K562 (cell line): ENCODE measurements around the gene DCLK2. TPM values are rescaled to one million over a fixed set of nuclear protein-coding genes. Genes with fewer than 3 reads are reported as not detected.

Source experiments
- ATAC-seq: fragments of 200-7000 bp; cut with Tn5 transposase; 3 replicates; pipeline ENCODE4 v1.9.1; 2020; ENCODE audit warnings: moderate library complexity
- BruUV-seq: library from RNA; stranded (reverse); fragments of 400-500 nt; replicated peaks from 2 replicates; lab custom pipeline; 2021; lab: Mats Ljungman, UMichigan
- CTCF ChIA-PET: fragments of 300-600 bp; formaldehyde crosslinking; extraction: SDS; loops from one replicate; lab custom pipeline; 2021; ENCODE audit warnings: low intra/inter-chr PET ratio; lab: Yijun Ruan, JAX
- POLR2A ChIA-PET: fragments of 300-600, 350-650 bp; sonication (Branson Sonifier 250); formaldehyde crosslinking; extraction: SDS; loops from one replicate; lab custom pipeline; 2021; ENCODE audit warnings: antibody characterized with exemption, inconsistent platforms; lab: Yijun Ruan, JAX
- DNase-seq, 4 experiments: peaks; one replicate each; pipeline versions ENCODE4 v3.0.0 to v3.0.0-alpha.2; 2011 to 2018; ENCODE audit warnings: low spot score in 3 of 4, mixed read lengths in 3 of 4; ENCODE audit errors: extremely low read depth in 1 of 4
- FAIRE-seq: peaks from 2 replicates; lab custom pipeline; 2011; peaks lifted over from hg19 to GRCh38; lab: Jason Lieb, UNC
- H2AFZ ChIP-seq: 2 replicates; pipeline ENCODE4 v1.6.0; 2011; ENCODE audit warnings: low read depth, low read length, control low read depth, inconsistent platforms
- H3K27ac ChIP-seq: fragments of 200-600 bp; 3 replicates; pipeline ENCODE4 v1.8.0; 2011; ENCODE audit warnings: low read depth, mild to moderate bottlenecking, control low read depth, inconsistent platforms, low read length, moderate library complexity, mixed read lengths; ENCODE audit errors: extremely low read depth
- H3K27me3 ChIP-seq, 2 experiments: fragments of 300-600 bp in 1 of 2; 2 replicates in 1 of 2; 3 replicates in 1 of 2; pipeline versions ENCODE4 v1.6.0 to v1.8.0; 2011; ENCODE audit warnings: inconsistent platforms in 2 of 2, low read length in 2 of 2, mild to moderate bottlenecking in 1 of 2, mixed read lengths in 1 of 2, moderate library complexity in 1 of 2; ENCODE audit not compliant: control insufficient read depth in 2 of 2, insufficient read depth in 2 of 2
- H3K36me3 ChIP-seq: fragments of 300-600 bp; 3 replicates; pipeline ENCODE4 v1.8.0; 2011; ENCODE audit warnings: mild to moderate bottlenecking, low read length, inconsistent platforms; ENCODE audit not compliant: control insufficient read depth, insufficient read depth
- H3K4me1 ChIP-seq, 2 experiments: fragments of 200-600 bp in 1 of 2; replicated peaks in 1 of 2; 2 replicates in 1 of 2; 3 replicates in 1 of 2; pipeline versions ENCODE4 v1.5.1 to v1.8.0; 2011; ENCODE audit warnings: inconsistent platforms in 2 of 2, low read length in 2 of 2, mild to moderate bottlenecking in 1 of 2, mixed read lengths in 1 of 2, moderate library complexity in 1 of 2; ENCODE audit not compliant: control insufficient read depth in 2 of 2, insufficient read depth in 2 of 2
- H3K4me2 ChIP-seq: 2 replicates; pipeline ENCODE4 v1.6.1; 2011; ENCODE audit warnings: low read length, control low read depth, inconsistent platforms, mixed read lengths; ENCODE audit not compliant: insufficient read depth
- H3K4me3 ChIP-seq: fragments of 200-600 bp; sonication (generic), shearing (Covaris generic); 2 replicates; pipeline ENCODE4 v1.5.1; 2016; ENCODE audit warnings: control low read depth, inconsistent platforms
- H3K79me2 ChIP-seq: fragments of 200-600 bp; 3 replicates; pipeline ENCODE4 v1.8.0; 2011; ENCODE audit warnings: low read length, inconsistent platforms; ENCODE audit not compliant: control insufficient read depth, insufficient read depth
- H3K9ac ChIP-seq, 2 experiments: 2 replicates each; pipeline versions ENCODE4 v1.6.0 to v1.6.1; 2011; ENCODE audit warnings: low read depth in 2 of 2, low read length in 2 of 2, control low read depth in 1 of 2, inconsistent platforms in 1 of 2, mild to moderate bottlenecking in 1 of 2, mixed read lengths in 1 of 2; ENCODE audit not compliant: insufficient read depth in 1 of 2
- H3K9me1 ChIP-seq: one replicate; pipeline ENCODE4 v1.6.0; 2011; ENCODE audit warnings: inconsistent platforms, mild to moderate bottlenecking, low read length, moderate library complexity; ENCODE audit not compliant: control insufficient read depth, insufficient read depth
- H3K9me3 ChIP-seq: replicated peaks from 2 replicates; pipeline ENCODE4 v1.5.1; 2011; ENCODE audit warnings: low read depth, low read length, inconsistent platforms; ENCODE audit not compliant: control insufficient read depth, insufficient read depth
- H4K20me1 ChIP-seq: replicated peaks from 2 replicates; pipeline ENCODE4 v1.6.1; 2011; ENCODE audit warnings: low read length, inconsistent platforms, mixed read lengths; ENCODE audit not compliant: control insufficient read depth, insufficient read depth
- ERF ChIP-seq: fragments of 450-650 bp; formaldehyde crosslinking; IDR thresholded peaks from 2 replicates; pipeline ENCODE4 v1.4.0; 2020; ENCODE audit warnings: mild to moderate bottlenecking, mixed read lengths
- GTF2F1 ChIP-seq: IDR thresholded peaks from 2 replicates; pipeline ENCODE4 v1.6.1; 2011; ENCODE audit warnings: low read depth, low read length, improper control_type of control experiment
- NBN ChIP-seq: fragments of 450-650 bp; IDR thresholded peaks from 2 replicates; pipeline ENCODE4 v1.6.1; 2016; ENCODE audit warnings: low read depth, mild to moderate bottlenecking
- PCBP2 ChIP-seq: fragments of 200-400 bp; formaldehyde crosslinking; IDR thresholded peaks from 2 replicates; pipeline ENCODE4 v1.6.1; 2018; ENCODE audit warnings: low read length, low read depth, mild to moderate bottlenecking, moderate library complexity; ENCODE audit not compliant: poor library complexity, severe bottlenecking
- SLC30A9 ChIP-seq: fragments of 250-450 bp; sonication (Bioruptor Pico); IDR thresholded peaks from 2 replicates; pipeline ENCODE4 v1.8.0; 2022; ENCODE audit warnings: mild to moderate bottlenecking, moderate library complexity
- SRSF9 ChIP-seq: fragments of 200-400 bp; formaldehyde crosslinking; IDR thresholded peaks from 2 replicates; pipeline ENCODE4 v1.6.1; 2017; ENCODE audit warnings: low read depth, low read length, borderline replicate concordance
- TAF15 ChIP-seq: fragments of 200-400 bp; formaldehyde crosslinking; IDR thresholded peaks from 2 replicates; pipeline ENCODE4 v1.6.1; 2017; ENCODE audit warnings: mild to moderate bottlenecking, low read depth, low read length, moderate library complexity
- TCF7L2 ChIP-seq: fragments of 150-350 bp; IDR thresholded peaks from 2 replicates; pipeline ENCODE4 v1.6.1; 2016; ENCODE audit warnings: low read depth, mild to moderate bottlenecking, low read length, moderate library complexity
- TFAM ChIP-seq: fragments of 250-450 bp; sonication (Bioruptor Pico); conservative IDR thresholded peaks from 2 replicates; pipeline ENCODE4 v1.5.0; 2021; ENCODE audit warnings: mild to moderate bottlenecking, moderate library complexity
- ZSCAN29 ChIP-seq: fragments of 450-650 bp; IDR thresholded peaks from 2 replicates; pipeline ENCODE4 v1.6.1; 2017
- whole genome bisulfite sequencing: fragments of 100-300 bp; shearing (Covaris generic); methylation state at CpG from one replicate; pipeline ENCODE4 v1.1.6; 2016; ENCODE audit warnings: low coverage, mixed read lengths; ENCODE audit not compliant: insufficient coverage; ENCODE audit errors: missing lambda C conversion rate; 5-methylcytosine and 5-hydroxymethylcytosine counted together
- in situ Hi-C: fragments of 300-500 bp; cut with MboI; formaldehyde crosslinking; loops from 4 replicates; pipeline ENCODE4 v1.15.0; 2018; ENCODE audit warnings: inconsistent platforms, mixed read lengths
- intact Hi-C: fragments of 100-400 bp; cut with micrococcal nuclease; formaldehyde crosslinking; loops from 2 replicates; pipeline ENCODE4 v1.14.2; 2022
- polyA plus RNA-seq, 8 experiments: library from polyadenylated mRNA; depleted of rRNA in 4 of 8; stranded (reverse) in 5 of 8; unstranded in 3 of 8; fragments of >200 nt; fragmentation: Nextera tagmentation in 2 of 8; fragmentation: Illumina TruSeq in 1 of 8; extraction: Ambion mirVana in 2 of 8; extraction: Trizol in 1 of 8; gene quantifications; 2 replicates each; pipeline versions ENCODE4 v1.2.1 to v1.2.3, GENCODE V29; 2011 to 2014; ENCODE audit warnings: inconsistent platforms in 1 of 8, missing spikeins in 1 of 8
- total RNA-seq, 7 experiments: library from RNA; depleted of rRNA in 6 of 7; stranded (reverse); fragments of >200 nt in 6 of 7; fragmentation: Illumina TruSeq in 2 of 7; extraction: Trizol in 2 of 7; gene quantifications; 2 replicates each; pipeline versions ENCODE4 v1.2.1 to v1.2.3, GENCODE V29; 2011 to 2021; ENCODE audit warnings: low replicate concordance in 1 of 7
- TF ChIP-seq, protein P1 (sequence below), 2 experiments: fragments of 200-800 bp in 1 of 2; sonication (Bioruptor generic) in 1 of 2; sonication (generic) in 1 of 2; formaldehyde crosslinking in 1 of 2; IDR thresholded peaks in 1 of 2; conservative IDR thresholded peaks in 1 of 2; 2 replicates each; pipeline versions ENCODE4 v1.5.0 to v1.6.1; 2016 to 2020; ENCODE audit warnings: missing compliant biosample characterization in 1 of 2, missing genetic modification characterization in 1 of 2, missing genetic modification reagents in 1 of 2
- TF ChIP-seq, protein P2 (sequence below): IDR thresholded peaks from 2 replicates; pipeline ENCODE4 v1.6.1; 2016; ENCODE audit warnings: missing genetic modification characterization, missing compliant biosample characterization
- TF ChIP-seq, protein P3 (sequence below): fragments of 250-450 bp; sonication (Bioruptor Pico); IDR thresholded peaks from 2 replicates; pipeline ENCODE4 v1.6.1; 2021; ENCODE audit warnings: mild to moderate bottlenecking

DCLK2 gene
- total and polyA plus RNA-seq, 9 of the 15 experiments (the other 6 are each of a cell fraction or from before 2014, with no cell fraction given), result not detected

DNA sequence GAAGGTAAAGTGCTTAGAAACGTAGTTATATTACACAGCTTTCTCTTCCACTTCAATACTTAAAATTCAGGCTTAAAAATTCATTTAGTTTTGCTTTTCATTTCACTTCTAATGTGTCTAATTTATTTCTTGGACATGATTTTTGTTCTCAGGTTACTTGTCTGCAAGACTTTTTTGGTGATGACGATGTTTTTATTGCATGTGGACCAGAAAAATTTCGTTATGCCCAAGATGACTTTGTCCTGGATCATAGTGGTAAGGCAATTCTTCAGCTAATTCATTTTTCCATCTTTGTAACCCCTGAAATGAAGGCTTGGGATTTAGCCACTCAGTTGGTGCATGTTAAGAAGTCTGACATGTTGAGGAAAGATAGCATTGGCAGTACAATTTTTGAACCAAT, 114.7 kb downstream of the DCLK2 start:
- H3K9me3 ChIP-seq, result no peaks in the 10 kb centered on the region
- H3K27me3 ChIP-seq, result peaks cover 2 to 10% of the 10 kb centered on the region in 2 experiments; a peak in 2 of 5 replicates
- WGBS, result 0% methylated on average over 3 of the region's 3 CpGs
- no peak overlapping the region for H3K4me2 ChIP-seq
- no peaks in the 10 kb centered on the region for H4K20me1 ChIP-seq
- H3K9ac ChIP-seq, result no peak overlapping the region
- intact Hi-C loops, result no loop called here
- ATAC-seq (no peak), FAIRE-seq (no peak), DNase-seq (no peak)
- H3K27ac ChIP-seq, result no peak overlapping the region
- no peaks in the 10 kb centered on the region for H3K9me1 ChIP-seq
- no peak overlapping the region for H3K4me3 ChIP-seq
- ChIA-PET CTCF (no interaction called here), POLR2A (no interaction called here)
- no TSS peak for BruUV-seq
- in situ Hi-C loops, result no loop called here
- no peak overlapping the region for H2AFZ ChIP-seq
- H3K79me2 ChIP-seq, result no peaks in the 10 kb centered on the region
- no peaks in the 10 kb centered on the region for H3K36me3 ChIP-seq
- H3K4me1 ChIP-seq, result no peaks in the 10 kb centered on the region
- no peak for TF ChIP-seq TAF15
- no peak for TF ChIP-seq TCF7L2
- no peak for TF ChIP-seq NBN
- no peak for TF ChIP-seq ERF (CRISPR knock-in tag)
- TF ChIP-seq GTF2F1, result no peak
- no peak for TF ChIP-seq SRSF9
- TF ChIP-seq TFAM (CRISPR knock-in tag), result no peak
- TF ChIP-seq, protein P1, sequence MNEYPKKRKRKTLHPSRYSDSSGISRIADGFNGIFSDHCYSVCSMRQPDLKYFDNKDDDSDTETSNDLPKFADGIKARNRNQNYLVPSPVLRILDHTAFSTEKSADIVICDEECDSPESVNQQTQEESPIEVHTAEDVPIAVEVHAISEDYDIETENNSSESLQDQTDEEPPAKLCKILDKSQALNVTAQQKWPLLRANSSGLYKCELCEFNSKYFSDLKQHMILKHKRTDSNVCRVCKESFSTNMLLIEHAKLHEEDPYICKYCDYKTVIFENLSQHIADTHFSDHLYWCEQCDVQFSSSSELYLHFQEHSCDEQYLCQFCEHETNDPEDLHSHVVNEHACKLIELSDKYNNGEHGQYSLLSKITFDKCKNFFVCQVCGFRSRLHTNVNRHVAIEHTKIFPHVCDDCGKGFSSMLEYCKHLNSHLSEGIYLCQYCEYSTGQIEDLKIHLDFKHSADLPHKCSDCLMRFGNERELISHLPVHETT (CRISPR knock-in tag; conservative IDR thresholded peaks at IDR 0.05 in 1 of 2, IDR thresholded peaks at IDR 0.05 in 1 of 2), result no peak
- no peak for TF ChIP-seq ZSCAN29
- TF ChIP-seq, protein P2, sequence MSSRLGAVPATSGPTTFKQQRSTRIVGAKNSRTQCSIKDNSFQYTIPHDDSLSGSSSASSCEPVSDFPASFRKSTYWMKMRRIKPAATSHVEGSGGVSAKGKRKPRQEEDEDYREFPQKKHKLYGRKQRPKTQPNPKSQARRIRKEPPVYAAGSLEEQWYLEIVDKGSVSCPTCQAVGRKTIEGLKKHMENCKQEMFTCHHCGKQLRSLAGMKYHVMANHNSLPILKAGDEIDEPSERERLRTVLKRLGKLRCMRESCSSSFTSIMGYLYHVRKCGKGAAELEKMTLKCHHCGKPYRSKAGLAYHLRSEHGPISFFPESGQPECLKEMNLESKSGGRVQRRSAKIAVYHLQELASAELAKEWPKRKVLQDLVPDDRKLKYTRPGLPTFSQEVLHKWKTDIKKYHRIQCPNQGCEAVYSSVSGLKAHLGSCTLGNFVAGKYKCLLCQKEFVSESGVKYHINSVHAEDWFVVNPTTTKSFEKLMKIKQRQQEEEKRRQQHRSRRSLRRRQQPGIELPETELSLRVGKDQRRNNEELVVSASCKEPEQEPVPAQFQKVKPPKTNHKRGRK (tag), result no peak
- TF ChIP-seq PCBP2, result no peak
- TF ChIP-seq, protein P3, sequence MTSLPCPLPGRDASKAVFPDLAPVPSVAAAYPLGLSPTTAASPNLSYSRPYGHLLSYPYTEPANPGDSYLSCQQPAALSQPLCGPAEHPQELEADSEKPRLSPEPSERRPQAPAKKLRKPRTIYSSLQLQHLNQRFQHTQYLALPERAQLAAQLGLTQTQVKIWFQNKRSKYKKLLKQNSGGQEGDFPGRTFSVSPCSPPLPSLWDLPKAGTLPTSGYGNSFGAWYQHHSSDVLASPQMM (CRISPR knock-in tag), result no peak
- no peak for TF ChIP-seq SLC30A9
